OCI-LY1 (cell line): ENCODE data around the gene MAN1A1.

Experiments used
- CTCF ChIP-seq: fragments of 200-600 bp; sonication (generic), shearing (Covaris generic); IDR thresholded peaks from 2 replicates; pipeline ENCODE4 v1.5.1; 2017; ENCODE audit warnings: mild to moderate bottlenecking, antibody characterized with exemption, low read length, moderate library complexity, mixed read lengths
- EZH2 ChIP-seq: fragments of 200-600 bp; sonication (generic), shearing (Covaris generic); IDR thresholded peaks from 2 replicates; pipeline ENCODE4 v1.8.0; 2017; ENCODE audit warnings: borderline replicate concordance, mixed run types, mild to moderate bottlenecking, antibody characterized with exemption, low read length, moderate library complexity, mixed read lengths

GRCh38 chr6:119182875-119183274 is 166.7 kb downstream of the MAN1A1 start:
- no peak for TF ChIP-seq CTCF
- TF ChIP-seq EZH2, result no peak
